Neural progenitor cell (in vitro differentiated cells): ENCODE results near the gene RYR3. TPM values are rescaled to one million over a fixed set of nuclear protein-coding genes. Genes with fewer than 3 reads are reported as not detected.

Source experiments
- DNase-seq: peaks from one replicate; pipeline ENCODE4 v3.0.0-alpha.2; 2016; ENCODE audit warnings: low spot score
- H2AFZ ChIP-seq: fragments of 200-600 bp; sonication (generic); replicated peaks from 2 replicates; pipeline ENCODE4 v1.6.1; 2016; ENCODE audit warnings: antibody characterized with exemption
- H3F3A ChIP-seq: fragments of 200-600 bp; sonication (generic); 2 replicates; pipeline ENCODE4 v1.6.1; 2016; ENCODE audit warnings: antibody characterized with exemption, low read depth
- H3K27ac ChIP-seq: fragments of 200-600 bp; sonication (generic); 2 replicates; pipeline ENCODE4 v1.5.1; 2016; ENCODE audit warnings: mild to moderate bottlenecking
- H3K27me3 ChIP-seq: fragments of 200-600 bp; sonication (generic); 2 replicates; pipeline ENCODE4 v1.6.1; 2016; ENCODE audit warnings: mild to moderate bottlenecking, moderate library complexity
- H3K36me3 ChIP-seq: fragments of 200-600 bp; sonication (generic); 2 replicates; pipeline ENCODE4 v1.5.1; 2016
- H3K4me1 ChIP-seq: fragments of 200-600 bp; sonication (generic); 2 replicates; pipeline ENCODE4 v1.6.1; 2016; ENCODE audit warnings: mixed run types
- H3K4me2 ChIP-seq: fragments of 200-600 bp; sonication (generic); 2 replicates; pipeline ENCODE4 v1.6.1; 2016
- H3K4me3 ChIP-seq: fragments of 200-600 bp; sonication (generic); 2 replicates; pipeline ENCODE4 v1.5.1; 2016
- H3K79me2 ChIP-seq: fragments of 200-600 bp; sonication (generic); 2 replicates; pipeline ENCODE4 v1.6.1; 2016; ENCODE audit warnings: low read depth
- H3K9ac ChIP-seq: fragments of 200-600 bp; sonication (generic); 2 replicates; pipeline ENCODE4 v1.6.1; 2016
- H3K9me3 ChIP-seq: fragments of 200-600 bp; sonication (generic); 2 replicates; pipeline ENCODE4 v1.5.1; 2016; ENCODE audit warnings: low read depth
- H4K20me1 ChIP-seq: fragments of 200-600 bp; sonication (generic); 2 replicates; pipeline ENCODE4 v1.6.1; 2016; ENCODE audit warnings: low read depth
- H3K27ac Mint-ChIP-seq: 3 replicates; pipeline ENCODE4 v1.8.0; 2021; ENCODE audit warnings: mixed read lengths
- H3K27me3 Mint-ChIP-seq: 2 replicates; pipeline ENCODE4 v1.8.0; 2022; ENCODE audit warnings: low read depth, mild to moderate bottlenecking, inconsistent platforms, moderate library complexity, mixed read lengths; ENCODE audit not compliant: insufficient read depth
- H3K36me3 Mint-ChIP-seq: 3 replicates; pipeline ENCODE4 v1.8.0; 2021; ENCODE audit warnings: mixed read lengths
- H3K4me1 Mint-ChIP-seq: 3 replicates; pipeline ENCODE4 v1.8.0; 2021; ENCODE audit warnings: mixed read lengths
- H3K4me3 Mint-ChIP-seq: 3 replicates; pipeline ENCODE4 v1.8.0; 2021; ENCODE audit warnings: mild to moderate bottlenecking, moderate library complexity, mixed read lengths
- H3K9me3 Mint-ChIP-seq: 3 replicates; pipeline ENCODE4 v1.8.0; 2020; ENCODE audit warnings: mixed read lengths
- CTCF ChIP-seq: fragments of 200-600 bp; sonication (generic); IDR thresholded peaks from 2 replicates; pipeline ENCODE4 v1.5.1; 2017; ENCODE audit warnings: antibody characterized with exemption, mild to moderate bottlenecking
- EZH2 ChIP-seq: fragments of 200-600 bp; sonication (generic); IDR thresholded peaks from 2 replicates; pipeline ENCODE4 v1.6.1; 2017; ENCODE audit warnings: antibody characterized with exemption, mild to moderate bottlenecking, moderate library complexity
- EZH2phosphoT487 ChIP-seq: fragments of 200-600 bp; sonication (generic); IDR thresholded peaks from 2 replicates; pipeline ENCODE4 v1.6.1; 2017; ENCODE audit warnings: antibody characterized with exemption
- total RNA-seq: library from RNA; depleted of rRNA; stranded (reverse); fragments of >200 nt; gene quantifications from 2 replicates; pipeline ENCODE4 v1.2.3, GENCODE V29; 2015; ENCODE audit warnings: low replicate concordance

Gene RYR3
- total RNA-seq, 1 donor from 2014 or later: 2.1 TPM

- Histone ChIP-seq H3K27me3 (no peaks in the 10 kb centered on the region), H3K4me2 (no peak overlapping the region), H3K79me2 (no peaks in the 10 kb centered on the region), H4K20me1 (no peaks in the 10 kb centered on the region), H3K4me1 (no peaks in the 10 kb centered on the region), H3K4me3 (no peak overlapping the region), H3F3A (no peaks in the 10 kb centered on the region), H3K36me3 (no peaks in the 10 kb centered on the region), H3K27ac (no peak overlapping the region), H2AFZ (no peak overlapping the region), H3K9ac (no peak overlapping the region), H3K9me3 (no peaks in the 10 kb centered on the region)
- no peak for DNase-seq
- Mint-ChIP-seq H3K36me3 (no peaks in the 10 kb centered on the region), H3K9me3 (peaks cover 14% of the 10 kb centered on the region), H3K4me3 (no peak overlapping the region), H3K4me1 (no peaks in the 10 kb centered on the region), H3K27me3 (peaks cover 4% of the 10 kb centered on the region), H3K27ac (no peak overlapping the region)
- TF ChIP-seq EZH2phosphoT487: no peak
- TF ChIP-seq EZH2: no peak
- TF ChIP-seq CTCF: no peak
Observed at GRCh38 chr15:33756961-33757360, 446.2 kb downstream of the RYR3 start.

GRCh38 chr15:33757516-33758232, 446.9 kb downstream of the RYR3 start:
- no peak overlapping the region for H3K4me3 ChIP-seq
- no peaks in the 10 kb centered on the region for H3K36me3 ChIP-seq
- H3K4me3 Mint-ChIP-seq: no peak overlapping the region
- no peaks in the 10 kb centered on the region for H3F3A ChIP-seq
- no peak overlapping the region for H2AFZ ChIP-seq
- H3K27me3 ChIP-seq: no peaks in the 10 kb centered on the region
- H3K4me1 ChIP-seq: no peaks in the 10 kb centered on the region
- H3K9me3 ChIP-seq: no peaks in the 10 kb centered on the region
- no peaks in the 10 kb centered on the region for H3K79me2 ChIP-seq
- H4K20me1 ChIP-seq: no peaks in the 10 kb centered on the region
- no peak for TF ChIP-seq EZH2phosphoT487
- TF ChIP-seq CTCF: no peak
- TF ChIP-seq EZH2: no peak
- H3K9ac ChIP-seq: no peak overlapping the region
- DNase-seq: no peak
- no peak overlapping the region for H3K27ac Mint-ChIP-seq
- H3K27me3 Mint-ChIP-seq: peaks cover 5% of the 10 kb centered on the region
- peaks cover 11% of the 10 kb centered on the region for H3K9me3 Mint-ChIP-seq
- H3K36me3 Mint-ChIP-seq: no peaks in the 10 kb centered on the region
- no peaks in the 10 kb centered on the region for H3K4me1 Mint-ChIP-seq
- H3K4me2 ChIP-seq: no peak overlapping the region
- H3K27ac ChIP-seq: no peak overlapping the region

GRCh38 chr15:33766389-33766788, 455.6 kb downstream of the RYR3 start:
- Histone ChIP-seq H4K20me1 (no peaks in the 10 kb centered on the region), H3K27ac (no peak overlapping the region), H3F3A (no peaks in the 10 kb centered on the region), H3K9me3 (no peaks in the 10 kb centered on the region), H2AFZ (peak overlapping the region; percentile 54), H3K79me2 (no peaks in the 10 kb centered on the region), H3K4me3 (no peak overlapping the region), H3K9ac (no peak overlapping the region), H3K4me2 (no peak overlapping the region), H3K36me3 (no peaks in the 10 kb centered on the region), H3K27me3 (no peaks in the 10 kb centered on the region), H3K4me1 (no peaks in the 10 kb centered on the region)
- no peak for TF ChIP-seq EZH2phosphoT487
- TF ChIP-seq CTCF: no peak
- no peak for TF ChIP-seq EZH2
- Mint-ChIP-seq H3K4me1 (peaks cover 5% of the 10 kb centered on the region), H3K36me3 (no peaks in the 10 kb centered on the region), H3K27ac (no peak overlapping the region), H3K9me3 (peaks cover 2% of the 10 kb centered on the region), H3K27me3 (peaks cover 4% of the 10 kb centered on the region), H3K4me3 (no peak overlapping the region)
- no peak for DNase-seq
